PFSK-1 (cell line): ENCODE measurements around the gene PRKAR1B.

Experiments
- FOXP2 ChIP-seq: optimal IDR thresholded peaks from 2 replicates; pipeline ENCODE3; 2011; ENCODE audit warnings: borderline replicate concordance, control low read depth, inconsistent platforms; ENCODE audit not compliant: insufficient read depth; ENCODE audit errors: extremely low read length, extremely low read depth
- POLR2AphosphoS5 ChIP-seq: IDR thresholded peaks from 2 replicates; pipeline ENCODE4 v1.6.1; 2012; ENCODE audit warnings: low read depth, mild to moderate bottlenecking, control low read depth, low read length, moderate library complexity
- SIN3A ChIP-seq: IDR thresholded peaks from 2 replicates; pipeline ENCODE4 v1.6.1; 2012; ENCODE audit warnings: mild to moderate bottlenecking, low read length, moderate library complexity, borderline replicate concordance; ENCODE audit not compliant: insufficient read depth
- TAF1 ChIP-seq: IDR thresholded peaks from 2 replicates; pipeline ENCODE4 v1.6.1; 2012; ENCODE audit warnings: low read length, control low read depth, borderline replicate concordance; ENCODE audit not compliant: insufficient read depth
- TF ChIP-seq, protein P1 (sequence below), 2 experiments: IDR thresholded peaks; 2 replicates each; pipeline versions ENCODE4 v1.6.1 to v1.8.0; 2011 to 2012; ENCODE audit warnings: low read depth in 2 of 2, low read length in 2 of 2, control low read depth in 1 of 2, inconsistent platforms in 1 of 2, mild to moderate bottlenecking in 1 of 2, moderate library complexity in 1 of 2; ENCODE audit not compliant: insufficient read depth in 1 of 2

Gene PRKAR1B

GRCh38 chr7:514651-515598 lies 212.2 kb downstream of the PRKAR1B start:
- TF ChIP-seq FOXP2 (no peak), TAF1 (no peak), SIN3A (no peak), POLR2AphosphoS5 (no peak)
- TF ChIP-seq, protein P1, sequence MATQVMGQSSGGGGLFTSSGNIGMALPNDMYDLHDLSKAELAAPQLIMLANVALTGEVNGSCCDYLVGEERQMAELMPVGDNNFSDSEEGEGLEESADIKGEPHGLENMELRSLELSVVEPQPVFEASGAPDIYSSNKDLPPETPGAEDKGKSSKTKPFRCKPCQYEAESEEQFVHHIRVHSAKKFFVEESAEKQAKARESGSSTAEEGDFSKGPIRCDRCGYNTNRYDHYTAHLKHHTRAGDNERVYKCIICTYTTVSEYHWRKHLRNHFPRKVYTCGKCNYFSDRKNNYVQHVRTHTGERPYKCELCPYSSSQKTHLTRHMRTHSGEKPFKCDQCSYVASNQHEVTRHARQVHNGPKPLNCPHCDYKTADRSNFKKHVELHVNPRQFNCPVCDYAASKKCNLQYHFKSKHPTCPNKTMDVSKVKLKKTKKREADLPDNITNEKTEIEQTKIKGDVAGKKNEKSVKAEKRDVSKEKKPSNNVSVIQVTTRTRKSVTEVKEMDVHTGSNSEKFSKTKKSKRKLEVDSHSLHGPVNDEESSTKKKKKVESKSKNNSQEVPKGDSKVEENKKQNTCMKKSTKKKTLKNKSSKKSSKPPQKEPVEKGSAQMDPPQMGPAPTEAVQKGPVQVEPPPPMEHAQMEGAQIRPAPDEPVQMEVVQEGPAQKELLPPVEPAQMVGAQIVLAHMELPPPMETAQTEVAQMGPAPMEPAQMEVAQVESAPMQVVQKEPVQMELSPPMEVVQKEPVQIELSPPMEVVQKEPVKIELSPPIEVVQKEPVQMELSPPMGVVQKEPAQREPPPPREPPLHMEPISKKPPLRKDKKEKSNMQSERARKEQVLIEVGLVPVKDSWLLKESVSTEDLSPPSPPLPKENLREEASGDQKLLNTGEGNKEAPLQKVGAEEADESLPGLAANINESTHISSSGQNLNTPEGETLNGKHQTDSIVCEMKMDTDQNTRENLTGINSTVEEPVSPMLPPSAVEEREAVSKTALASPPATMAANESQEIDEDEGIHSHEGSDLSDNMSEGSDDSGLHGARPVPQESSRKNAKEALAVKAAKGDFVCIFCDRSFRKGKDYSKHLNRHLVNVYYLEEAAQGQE (IDR thresholded peaks at IDR 0.05; ENCODE audit: insufficient read depth in 1 of 2, low read depth in 2 of 2, low read length in 2 of 2), result no peak

GRCh38 chr7:514242-514641 lies 212.8 kb downstream of the PRKAR1B start:
- TF ChIP-seq FOXP2, result no peak
- TF ChIP-seq, protein P1 (IDR thresholded peaks at IDR 0.05; ENCODE audit: insufficient read depth in 1 of 2, low read depth in 2 of 2, low read length in 2 of 2), result no peak
- no peak for TF ChIP-seq SIN3A
- no peak for TF ChIP-seq POLR2AphosphoS5
- TF ChIP-seq TAF1, result no peak

DNA sequence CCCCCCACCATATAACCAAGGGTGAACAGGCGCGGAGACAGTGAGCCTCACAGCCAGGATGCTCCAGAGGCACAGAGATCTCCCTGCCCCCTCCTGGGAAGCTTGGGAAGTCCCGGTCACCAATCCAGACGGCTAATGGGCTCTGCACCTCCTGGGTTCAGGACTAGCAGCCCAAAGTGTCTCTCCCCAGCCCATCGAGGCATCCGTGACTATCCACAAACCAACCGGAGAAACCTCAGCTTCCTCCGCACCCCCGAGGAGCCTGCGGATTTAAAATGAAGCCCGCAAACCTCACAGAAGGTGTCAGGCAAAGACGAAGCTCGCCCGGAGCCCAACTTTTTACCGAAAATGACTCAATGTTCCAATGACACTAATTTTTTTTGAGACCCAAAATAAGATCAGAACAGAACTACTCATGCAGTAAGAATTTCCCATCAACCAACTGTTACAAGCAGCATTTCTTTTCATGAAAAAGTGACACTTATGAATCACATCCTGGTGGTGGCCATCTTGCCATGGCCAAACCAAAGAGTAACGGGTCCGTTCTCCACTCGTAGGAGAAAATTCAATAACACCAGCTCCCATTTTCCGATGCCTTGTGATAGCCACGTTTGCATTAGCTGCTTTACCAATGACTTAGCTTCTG lies 213.4 kb downstream of the PRKAR1B start:
- TF ChIP-seq POLR2AphosphoS5 (no peak), SIN3A (no peak), TAF1 (no peak), FOXP2 (no peak)
- TF ChIP-seq, protein P1 (IDR thresholded peaks at IDR 0.05; ENCODE audit: insufficient read depth in 1 of 2, low read depth in 2 of 2, low read length in 2 of 2), result no peak

DNA sequence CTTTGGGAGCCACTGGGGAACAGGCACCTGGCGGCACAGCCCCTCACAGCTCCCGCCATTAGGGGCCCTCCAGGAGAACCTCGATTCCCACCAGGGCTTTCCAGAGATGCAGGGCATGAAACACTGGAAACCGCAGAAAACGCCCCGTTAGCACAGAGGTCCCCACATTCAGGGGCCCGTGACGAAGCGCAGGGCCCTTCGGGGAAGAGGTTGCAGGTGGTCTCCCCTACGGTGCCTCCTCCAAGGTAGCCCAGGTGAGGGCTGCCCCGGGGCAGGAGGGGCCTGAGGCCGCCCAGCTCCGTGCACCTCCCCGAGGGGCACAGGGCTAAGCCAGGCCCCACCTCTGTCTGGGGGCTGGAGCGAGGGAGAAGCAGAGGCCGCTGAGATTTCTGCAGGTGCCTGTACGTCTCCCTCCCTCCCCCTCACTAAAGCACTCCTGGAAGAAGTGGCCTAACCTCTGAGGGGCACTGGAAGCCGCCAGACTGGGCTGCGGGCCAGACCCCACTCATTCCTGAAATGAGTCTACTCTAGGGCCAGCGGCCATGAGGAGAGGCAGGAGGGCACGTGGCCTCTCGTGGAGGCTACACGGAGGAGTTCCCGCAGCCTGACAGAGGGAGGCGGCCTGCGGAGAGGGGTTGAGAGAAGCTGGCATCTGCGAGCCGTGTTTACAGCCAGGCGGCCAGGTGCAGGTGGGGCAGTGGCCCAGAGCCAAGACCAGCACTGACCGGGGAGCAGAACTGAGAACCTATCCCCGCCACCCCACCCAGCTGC lies 214.4 kb downstream of the PRKAR1B start:
- no peak for TF ChIP-seq SIN3A
- TF ChIP-seq FOXP2, result no peak
- TF ChIP-seq TAF1, result no peak
- TF ChIP-seq POLR2AphosphoS5, result no peak
- TF ChIP-seq, protein P1 (IDR thresholded peaks at IDR 0.05; ENCODE audit: insufficient read depth in 1 of 2, low read depth in 2 of 2, low read length in 2 of 2), result no peak
